Ovary (tissue), 3 donors: ENCODE data around the gene CFAP61.

Experiments
- CTCF ChIP-seq, 3 donors: fragments of 450-650 bp in 2 of 3; fragments of 200-600 bp in 1 of 3; IDR thresholded peaks; one replicate each; pipeline versions ENCODE4 v1.5.1 to v1.8.0; 2016 to 2022; ENCODE audit warnings: antibody characterized with exemption in 3 of 3, mild to moderate bottlenecking in 1 of 3
- POLR2A ChIP-seq: fragments of 450-650 bp; IDR thresholded peaks from one replicate; pipeline ENCODE4 v1.6.1; 2017; ENCODE audit warnings: antibody characterized with exemption, mild to moderate bottlenecking, moderate library complexity
- donor health status: DM: no; HTN: no; CAD: no.

- TF ChIP-seq POLR2A: no peak
- TF ChIP-seq CTCF (IDR thresholded peaks at IDR 0.05): no peak
These were observed 612 bp upstream of the CFAP61 start for GRCh38 chr20:20051767-20052073.
